Astrocyte (in vitro differentiated cells and primary cell): Measurements from ENCODE around the gene KCNH2. TPM values are rescaled to one million over a fixed set of nuclear protein-coding genes. Genes with fewer than 3 reads are reported as not detected.

Source experiments
- DNase-seq: peaks from one replicate; pipeline ENCODE4 v3.0.0-alpha.2; 2010; ENCODE audit warnings: low read depth
- FAIRE-seq: peaks from 2 replicates; lab custom pipeline; 2011; peaks lifted over from hg19 to GRCh38; lab: Jason Lieb, UNC
- H2AFZ ChIP-seq: 2 replicates; pipeline ENCODE4 v1.6.0; 2012; ENCODE audit warnings: low read depth, low read length, inconsistent platforms
- H3K27ac ChIP-seq: 2 replicates; pipeline ENCODE4 v1.5.1; 2011; ENCODE audit warnings: low read depth, low read length, inconsistent platforms
- H3K27me3 ChIP-seq: 2 replicates; pipeline ENCODE4 v1.6.0; 2011; ENCODE audit warnings: low read length, inconsistent platforms; ENCODE audit not compliant: insufficient read depth
- H3K36me3 ChIP-seq: 2 replicates; pipeline ENCODE4 v1.5.1; 2011; ENCODE audit warnings: low read length, inconsistent platforms; ENCODE audit not compliant: insufficient read depth
- H3K4me1 ChIP-seq: 2 replicates; pipeline ENCODE4 v1.5.1; 2011; ENCODE audit warnings: low read length, inconsistent platforms; ENCODE audit not compliant: insufficient read depth
- H3K4me2 ChIP-seq: 2 replicates; pipeline ENCODE4 v1.6.0; 2012; ENCODE audit warnings: low read length, inconsistent platforms
- H3K4me3 ChIP-seq: 2 replicates; pipeline ENCODE4 v1.5.1; 2011; ENCODE audit warnings: low read depth, mild to moderate bottlenecking, low read length, inconsistent platforms; ENCODE audit not compliant: insufficient read depth
- H3K79me2 ChIP-seq: 2 replicates; pipeline ENCODE4 v1.6.0; 2012; ENCODE audit warnings: mild to moderate bottlenecking, low read length, inconsistent platforms; ENCODE audit not compliant: insufficient read depth
- H3K9ac ChIP-seq: 2 replicates; pipeline ENCODE4 v1.6.0; 2012; ENCODE audit warnings: mild to moderate bottlenecking, low read length, inconsistent platforms
- H3K9me3 ChIP-seq: 2 replicates; pipeline ENCODE4 v1.5.1; 2012; ENCODE audit warnings: low read depth, mild to moderate bottlenecking, low read length, inconsistent platforms; ENCODE audit not compliant: insufficient read depth
- H4K20me1 ChIP-seq: 2 replicates; pipeline ENCODE4 v1.6.0; 2012; ENCODE audit warnings: low read length, inconsistent platforms; ENCODE audit not compliant: insufficient read depth
- H3K27ac Mint-ChIP-seq: one replicate; pipeline ENCODE4 v1.8.0; 2021; ENCODE audit warnings: mild to moderate bottlenecking, mixed read lengths; ENCODE audit not compliant: unreplicated experiment
- H3K27me3 Mint-ChIP-seq: one replicate; pipeline ENCODE4 v1.8.0; 2021; ENCODE audit warnings: low read depth, mixed read lengths; ENCODE audit not compliant: unreplicated experiment
- H3K36me3 Mint-ChIP-seq: one replicate; pipeline ENCODE4 v1.8.0; 2021; ENCODE audit warnings: low read depth, mixed read lengths; ENCODE audit not compliant: unreplicated experiment
- H3K4me1 Mint-ChIP-seq: one replicate; pipeline ENCODE4 v1.8.0; 2021; ENCODE audit warnings: low read depth, mixed read lengths; ENCODE audit not compliant: unreplicated experiment
- H3K4me3 Mint-ChIP-seq: one replicate; pipeline ENCODE4 v1.8.0; 2021; ENCODE audit warnings: mild to moderate bottlenecking, moderate library complexity, mixed read lengths; ENCODE audit not compliant: unreplicated experiment
- H3K9me3 Mint-ChIP-seq: one replicate; pipeline ENCODE4 v1.8.0; 2021; ENCODE audit warnings: mild to moderate bottlenecking, mixed read lengths; ENCODE audit not compliant: unreplicated experiment
- CTCF ChIP-seq: IDR thresholded peaks from 2 replicates; pipeline ENCODE4 v1.5.1; 2011; ENCODE audit warnings: low read depth, mild to moderate bottlenecking, inconsistent platforms, low read length, moderate library complexity; ENCODE audit not compliant: insufficient read depth
- EZH2 ChIP-seq: IDR thresholded peaks from 2 replicates; pipeline ENCODE4 v1.6.1; 2012; ENCODE audit warnings: mild to moderate bottlenecking, low read length, inconsistent platforms; ENCODE audit not compliant: insufficient read depth
- total RNA-seq: library from RNA; stranded (reverse); gene quantifications from 2 replicates; pipeline ENCODE4 v1.2.1, GENCODE V29; 2021

Gene KCNH2
- total RNA-seq, 1 donor from 2014 or later: 4.6 TPM

GRCh38 chr7:150975536-150976319 lies 2.4 kb downstream of the KCNH2 start:
- no peak for DNase-seq
- Histone ChIP-seq H3K9ac (no peak overlapping the region), H3K4me1 (peaks cover 5% of the 10 kb centered on the region), H3K4me3 (no peak overlapping the region), H2AFZ (no peak overlapping the region), H3K4me2 (peak overlapping the region; percentile 82), H4K20me1 (peaks cover 8% of the 10 kb centered on the region), H3K79me2 (no peaks in the 10 kb centered on the region), H3K27me3 (peaks cover 39% of the 10 kb centered on the region), H3K27ac (no peak overlapping the region), H3K36me3 (no peaks in the 10 kb centered on the region), H3K9me3 (no peaks in the 10 kb centered on the region)
- no peak overlapping the region for H3K27ac Mint-ChIP-seq
- FAIRE-seq: no peak
- no peaks in the 10 kb centered on the region for H3K36me3 Mint-ChIP-seq
- peaks cover 30% of the 10 kb centered on the region for H3K27me3 Mint-ChIP-seq
- TF ChIP-seq EZH2 (no peak), CTCF (no peak)
- peak overlapping the region; percentile 73 for H3K4me3 Mint-ChIP-seq
- peaks cover 15% of the 10 kb centered on the region for H3K4me1 Mint-ChIP-seq
- H3K9me3 Mint-ChIP-seq: no peaks in the 10 kb centered on the region

GRCh38 chr7:150974468-150975391 lies 3.4 kb downstream of the KCNH2 start:
- DNase-seq (no peak), FAIRE-seq (no peak)
- Mint-ChIP-seq H3K9me3 (no peaks in the 10 kb centered on the region), H3K36me3 (peaks cover 2% of the 10 kb centered on the region), H3K4me1 (peaks cover 14% of the 10 kb centered on the region), H3K27me3 (peaks cover 26% of the 10 kb centered on the region), H3K4me3 (peak overlapping the region; percentile 73), H3K27ac (peak overlapping the region; percentile 47)
- peak overlapping the region; percentile 52 for H2AFZ ChIP-seq
- peaks cover 34% of the 10 kb centered on the region for H3K27me3 ChIP-seq
- peaks cover 8% of the 10 kb centered on the region for H4K20me1 ChIP-seq
- peak overlapping the region; percentile 82 for H3K4me2 ChIP-seq
- H3K79me2 ChIP-seq: no peaks in the 10 kb centered on the region
- peaks cover 5% of the 10 kb centered on the region for H3K4me1 ChIP-seq
- no peak for TF ChIP-seq CTCF
- TF ChIP-seq EZH2: peak; percentile 64
- H3K27ac ChIP-seq: no peak overlapping the region
- no peak overlapping the region for H3K9ac ChIP-seq
- no peaks in the 10 kb centered on the region for H3K9me3 ChIP-seq
- H3K36me3 ChIP-seq: no peaks in the 10 kb centered on the region
- H3K4me3 ChIP-seq: peak overlapping the region; percentile 39
